HG02943 (cell line): Measurements from ENCODE around the gene TMEM14A.

Source experiments
- ATAC-seq: cut with Tn5 transposase; IDR thresholded peaks from one replicate; pipeline ENCODE4 v1.9.1; 2021; ENCODE audit warnings: mild to moderate bottlenecking, low read depth, moderate library complexity; ENCODE audit not compliant: unreplicated experiment

The TMEM14A gene, protein sequence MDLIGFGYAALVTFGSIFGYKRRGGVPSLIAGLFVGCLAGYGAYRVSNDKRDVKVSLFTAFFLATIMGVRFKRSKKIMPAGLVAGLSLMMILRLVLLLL

DNA sequence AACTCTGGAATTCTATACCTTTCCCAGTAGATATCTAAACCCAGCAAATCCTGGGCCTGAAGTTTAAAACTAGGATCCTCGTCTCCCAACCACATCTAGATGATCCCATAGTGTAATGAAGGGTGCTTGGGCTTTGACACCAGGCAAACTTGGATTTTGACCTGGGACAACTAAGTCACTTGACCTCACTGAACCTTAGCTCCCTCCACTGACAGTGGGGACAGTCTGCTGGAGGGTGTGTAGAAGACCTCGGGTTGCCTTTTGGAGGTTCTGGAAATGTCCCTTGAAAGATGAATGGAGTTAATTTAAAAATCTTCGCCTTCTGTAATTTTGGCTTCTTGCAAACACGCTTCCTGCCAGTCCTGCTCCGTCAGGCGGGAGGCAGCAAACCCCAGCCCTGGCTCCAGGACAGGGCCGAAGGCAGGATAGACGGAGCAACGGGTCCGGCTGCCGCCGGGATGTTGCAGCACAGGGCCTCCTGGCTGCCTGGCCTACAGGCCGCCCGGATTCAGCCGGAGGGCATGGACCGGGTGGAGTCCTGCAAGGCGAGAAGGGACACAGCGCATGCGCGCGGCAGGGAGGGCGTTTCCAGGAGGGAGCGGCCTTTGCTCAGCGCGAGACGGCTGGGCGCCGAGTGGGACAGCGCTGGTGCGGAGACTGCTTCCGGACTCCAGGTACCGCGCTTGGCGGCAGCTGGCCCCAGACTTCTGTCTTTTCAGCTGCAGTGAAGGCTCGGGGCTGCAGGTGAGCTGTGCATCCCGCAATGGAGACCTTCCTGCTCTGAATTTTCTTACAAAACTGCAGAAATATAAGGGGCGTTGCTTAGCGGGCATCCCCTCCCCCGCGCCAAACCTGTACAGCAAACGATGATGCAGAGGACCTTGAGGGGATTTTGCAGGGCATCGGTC lies at the start of gene TMEM14A:
TMEM14A (plus strand) TSS at position 612 of the 908 bp plus-strand sequence. CDS start 5,990 bp downstream, outside the sequence.
- ATAC-seq, result peak; percentile 96

DNA sequence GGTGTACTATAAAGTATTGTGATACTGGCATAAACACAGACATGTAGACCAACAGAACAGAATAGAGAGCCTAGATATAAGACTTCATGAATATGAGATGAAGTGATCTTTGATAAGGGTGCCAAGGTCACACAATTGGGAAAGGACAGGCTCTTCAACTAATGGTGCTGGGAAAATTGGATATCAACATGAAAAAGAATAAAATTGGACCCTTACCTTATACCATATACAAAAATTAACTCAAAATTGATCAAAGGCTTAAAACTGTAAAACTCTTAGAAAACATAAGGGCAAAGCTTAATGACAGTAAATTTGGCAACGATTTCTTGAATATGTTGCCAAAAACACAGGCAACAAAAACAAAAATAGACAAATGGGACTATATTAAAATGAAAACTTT lies 49.3 kb upstream of the TMEM14A start:
- ATAC-seq, result no peak

DNA sequence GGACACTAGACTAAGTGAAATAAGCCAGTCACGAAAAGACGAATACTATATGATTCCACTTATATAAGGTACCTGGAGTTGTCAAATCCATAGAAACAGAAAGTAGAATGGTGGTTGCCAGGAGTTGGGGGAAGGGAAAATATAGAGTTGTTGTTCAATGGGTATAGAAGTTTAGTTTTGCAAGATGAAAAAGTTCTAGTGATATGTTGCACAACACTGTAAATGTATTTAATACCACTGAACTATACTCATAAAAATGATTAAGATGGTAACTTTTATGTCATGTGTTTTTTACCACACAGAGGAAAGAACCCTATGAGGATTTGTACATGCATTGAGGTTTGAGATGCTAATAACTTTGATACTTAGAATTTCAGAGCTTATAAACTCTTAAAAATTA lies 48.1 kb upstream of the TMEM14A start:
- ATAC-seq, result no peak

DNA sequence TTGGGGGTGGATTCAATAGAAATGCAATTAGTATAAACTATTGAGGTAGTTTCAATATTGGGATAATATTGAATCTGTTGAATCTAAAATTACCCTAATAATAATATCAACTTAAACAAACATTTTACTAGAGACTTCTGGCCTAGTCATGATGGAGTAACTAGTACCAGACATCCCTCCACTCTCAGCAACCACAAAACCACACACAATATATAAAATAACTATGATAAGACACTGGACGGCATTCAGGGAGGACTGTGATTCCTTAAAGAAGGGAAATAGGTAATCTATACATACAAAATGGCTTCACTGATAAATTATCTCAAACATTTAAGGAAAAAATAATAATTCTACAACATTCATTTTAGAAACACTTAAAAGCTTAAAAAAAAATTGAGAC lies 38.9 kb upstream of the TMEM14A start:
- ATAC-seq, result no peak

DNA sequence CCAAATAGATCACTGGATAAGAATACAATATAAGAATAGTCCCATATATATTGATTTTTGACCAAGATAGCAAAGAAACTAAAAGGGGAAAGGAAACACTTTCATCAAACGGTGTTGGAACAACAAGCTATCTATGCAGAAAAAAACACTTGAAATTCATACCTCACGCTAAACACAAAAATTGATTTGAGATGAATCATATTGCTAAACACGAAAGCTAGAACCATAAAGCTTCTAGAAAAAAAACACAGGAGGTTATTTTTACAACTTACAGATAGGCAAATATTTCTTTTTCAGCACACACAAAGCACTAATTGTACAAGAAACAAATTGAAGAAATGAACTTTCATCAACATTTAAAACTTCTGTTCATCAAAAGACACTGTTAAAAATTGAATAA lies 36.7 kb upstream of the TMEM14A start:
- ATAC-seq, result no peak

DNA sequence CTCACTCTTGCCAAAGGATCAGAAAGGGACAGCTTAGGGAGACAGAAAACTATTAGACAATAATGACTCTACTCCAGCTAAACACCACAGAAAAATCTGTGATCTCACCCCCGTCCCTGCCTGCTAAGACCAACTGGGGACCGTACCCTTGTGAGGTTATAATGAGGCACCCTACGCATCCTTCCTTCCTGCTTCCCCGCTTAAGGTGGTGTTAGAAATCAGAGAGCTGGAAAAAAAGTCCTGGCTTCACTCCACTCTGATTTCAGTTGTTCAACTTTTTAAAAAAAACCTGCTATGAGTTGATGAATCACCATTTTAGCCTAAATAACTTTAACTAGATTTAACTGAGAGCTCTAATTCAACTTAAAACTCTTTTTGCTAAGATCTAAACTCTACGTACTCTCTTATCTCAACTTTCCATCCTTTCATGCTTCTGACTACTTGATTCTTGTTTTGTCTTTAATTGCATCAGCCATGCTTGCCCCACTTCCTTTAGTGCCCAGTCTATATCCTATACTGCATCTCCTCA lies 35.8 kb upstream of the TMEM14A start:
- no peak for ATAC-seq

DNA sequence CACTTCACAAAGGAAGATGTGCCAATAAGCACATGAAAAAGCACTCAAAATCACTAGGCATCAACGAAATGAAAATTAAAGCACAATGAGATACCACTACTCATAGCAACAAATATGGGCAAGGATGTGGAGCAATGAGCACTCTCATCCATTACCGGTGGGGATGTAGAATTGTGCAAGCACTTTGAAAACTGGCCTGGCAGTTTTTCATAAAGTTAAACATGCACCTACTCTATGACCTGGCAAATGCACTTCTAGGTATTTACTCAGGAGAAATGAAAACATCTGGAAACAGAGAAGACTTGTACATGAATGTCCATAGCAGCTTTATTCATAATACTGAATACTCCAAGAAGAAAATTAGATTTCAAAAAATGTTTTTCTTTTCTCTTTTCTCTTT lies 34.1 kb upstream of the TMEM14A start:
- no peak for ATAC-seq

DNA sequence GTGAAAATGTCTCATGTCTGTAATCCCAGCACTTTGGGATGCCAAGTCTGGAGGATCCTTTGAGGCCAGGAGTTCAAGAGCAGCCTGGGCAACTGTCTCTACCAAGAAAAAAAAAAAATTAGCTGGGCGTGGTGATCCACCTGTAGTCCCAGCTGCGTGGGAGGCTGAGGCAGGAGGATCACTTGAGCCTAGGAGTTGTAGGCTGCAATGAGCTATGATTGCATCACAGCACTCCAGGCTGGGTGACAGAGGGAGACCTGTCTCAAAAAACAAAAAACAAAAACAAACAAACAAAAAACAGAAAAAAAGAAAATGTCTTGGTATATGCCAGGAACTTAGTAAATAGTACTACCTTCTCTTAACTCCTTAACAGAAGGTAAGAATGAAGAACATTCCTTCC lies 31.4 kb upstream of the TMEM14A start:
- ATAC-seq, result no peak

DNA sequence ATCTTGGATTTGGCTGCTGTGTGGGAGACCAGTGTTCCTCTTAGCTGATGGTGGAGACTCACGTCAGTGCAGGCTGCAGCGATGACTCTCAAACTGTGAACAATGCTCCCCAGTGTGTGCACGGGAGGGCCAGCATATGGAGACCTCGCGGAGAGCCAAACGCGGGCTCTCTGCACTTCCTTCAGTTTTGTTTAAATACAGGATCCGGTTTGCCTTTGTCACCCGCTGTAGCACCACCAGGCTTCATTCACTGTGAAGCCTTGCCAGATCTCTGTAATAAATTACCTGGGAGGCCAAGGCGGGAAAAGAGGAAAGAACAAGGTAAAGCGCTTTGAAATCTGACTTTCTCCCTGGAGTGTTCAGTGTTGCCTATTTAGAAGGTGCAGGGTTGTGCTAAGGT lies 30.7 kb upstream of the TMEM14A start:
- ATAC-seq, result no peak

DNA sequence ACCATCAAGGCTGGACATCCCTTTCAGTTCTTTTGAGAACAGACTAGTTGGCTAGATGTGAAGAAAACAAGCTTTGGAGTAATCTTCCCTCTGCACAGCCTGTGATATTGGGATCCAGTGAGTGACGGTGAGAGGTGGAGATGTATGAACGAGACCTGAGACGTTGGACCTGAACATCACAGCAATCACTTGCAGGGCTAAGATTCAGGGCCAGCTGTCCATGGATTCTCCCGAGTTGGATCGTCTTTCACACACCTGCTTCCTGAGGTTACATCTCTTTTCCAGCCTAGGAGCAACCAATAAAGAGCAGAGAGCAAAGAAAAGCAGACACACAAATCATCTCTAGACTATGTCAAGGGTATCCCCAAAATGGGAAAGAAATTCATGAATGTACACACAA lies 30.0 kb upstream of the TMEM14A start:
- ATAC-seq, result no peak

DNA sequence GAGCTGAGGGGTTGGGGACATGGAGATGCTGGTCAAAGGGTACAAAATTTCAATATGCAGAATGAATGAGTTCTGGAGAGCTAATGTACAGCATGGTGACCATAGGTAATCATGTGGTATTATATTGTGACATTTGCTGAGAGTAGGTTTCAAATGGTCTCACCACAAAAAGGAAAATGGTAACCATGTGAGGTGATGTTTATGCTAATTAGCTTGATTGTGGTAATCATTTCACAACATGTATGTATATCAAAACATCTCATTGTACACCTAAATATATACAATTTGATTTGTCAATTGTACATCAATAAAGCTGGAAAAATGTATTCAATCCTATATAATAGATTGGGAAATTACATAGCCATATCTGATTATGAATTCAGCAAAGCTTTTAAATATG lies 29.5 kb upstream of the TMEM14A start:
- no peak for ATAC-seq

DNA sequence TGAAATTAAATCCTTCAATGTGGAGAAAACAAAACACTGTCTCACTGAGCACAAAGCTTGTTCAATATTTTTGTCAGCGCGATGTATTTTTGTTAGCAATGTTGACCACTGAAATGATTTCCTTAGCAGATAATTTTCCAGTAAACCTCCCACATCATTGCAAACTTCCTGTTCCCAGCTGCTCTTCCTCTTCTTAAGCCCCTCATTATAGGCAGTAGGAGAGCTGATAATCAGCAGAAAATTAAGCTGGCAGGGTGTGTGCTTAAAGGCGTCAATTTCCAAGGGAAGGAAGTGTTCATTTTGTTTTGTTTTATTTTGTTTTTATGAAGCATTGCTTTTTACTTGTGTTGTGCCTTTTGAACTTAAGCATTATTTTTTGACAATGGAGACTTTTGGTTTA lies 29.1 kb upstream of the TMEM14A start:
- ATAC-seq, result no peak

DNA sequence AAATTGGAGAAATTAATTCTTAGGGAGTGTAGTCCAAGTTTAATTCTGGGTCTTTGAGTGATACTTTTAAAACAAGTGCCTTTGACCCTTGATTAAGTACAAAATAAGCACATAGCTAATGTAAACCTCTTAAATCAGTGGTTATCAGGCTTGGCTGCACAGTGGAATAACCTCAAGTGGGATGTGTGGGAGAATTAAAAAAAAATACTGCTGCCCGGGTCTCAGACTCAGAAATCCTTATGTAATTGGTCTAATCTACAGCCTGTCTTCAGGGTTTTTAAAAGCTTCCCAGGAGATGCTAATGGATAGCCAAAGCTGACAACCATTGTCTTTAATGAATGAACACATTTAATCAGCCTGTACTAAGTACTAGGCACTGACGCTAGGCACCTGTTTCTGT lies 28.5 kb upstream of the TMEM14A start:
- ATAC-seq, result no peak

DNA sequence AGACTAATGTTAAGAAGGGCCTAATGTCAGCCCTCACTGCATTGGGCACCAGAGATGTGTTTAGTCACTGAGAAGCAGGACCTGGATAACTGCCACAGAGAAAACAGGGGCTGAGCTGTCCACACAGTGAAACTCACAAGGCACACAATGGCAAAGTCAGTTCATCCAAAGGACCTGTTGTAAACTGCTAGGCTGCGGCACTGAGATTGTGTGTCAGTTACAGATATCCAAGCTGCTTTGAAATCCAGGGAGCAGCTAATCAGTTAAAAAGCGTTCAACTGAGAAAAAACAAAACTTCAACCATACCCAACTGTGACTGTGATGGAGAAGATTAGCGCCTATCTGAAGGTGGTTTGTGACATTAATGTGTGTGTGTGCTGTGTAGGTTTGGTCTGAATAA lies 27.8 kb upstream of the TMEM14A start:
- ATAC-seq, result no peak

DNA sequence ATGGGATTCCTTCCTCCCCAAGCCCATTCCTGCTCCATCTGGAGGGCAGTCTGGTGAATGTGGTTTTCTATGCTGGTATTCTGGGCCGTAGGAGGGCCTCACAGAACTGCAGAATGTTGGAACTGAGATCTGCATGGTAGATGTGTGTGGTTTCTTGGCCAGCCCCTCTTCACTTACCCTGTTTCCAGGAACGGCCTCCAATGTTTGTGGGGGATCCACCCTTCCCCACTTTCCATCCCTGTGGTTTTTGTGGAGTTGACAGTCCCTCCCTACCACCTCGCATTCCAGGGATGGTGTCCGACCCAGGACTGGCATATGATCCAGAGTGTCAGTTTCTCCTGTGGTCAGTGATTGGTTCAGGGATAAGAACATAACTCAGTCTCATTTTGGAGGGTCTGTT lies 26.7 kb upstream of the TMEM14A start:
- no peak for ATAC-seq

DNA sequence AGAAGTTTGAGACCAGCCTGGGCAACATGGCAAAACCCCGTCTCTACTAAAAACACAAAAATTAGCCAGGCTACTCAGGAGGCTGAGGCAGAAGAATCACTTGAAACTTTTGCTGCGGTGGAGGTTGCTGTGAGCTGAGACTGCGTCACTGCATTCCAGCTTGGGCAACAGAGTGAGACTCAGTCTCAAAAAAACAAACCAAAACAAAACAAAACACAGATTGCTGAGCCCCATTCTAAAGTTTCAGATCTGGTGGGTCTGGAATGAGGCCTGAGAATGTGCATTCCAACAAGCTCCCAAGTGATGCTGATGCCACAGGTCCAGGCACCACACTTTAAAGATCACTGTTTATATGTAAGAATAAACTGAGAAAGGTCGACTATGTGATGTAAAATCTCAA lies 24.9 kb upstream of the TMEM14A start:
- no peak for ATAC-seq

DNA sequence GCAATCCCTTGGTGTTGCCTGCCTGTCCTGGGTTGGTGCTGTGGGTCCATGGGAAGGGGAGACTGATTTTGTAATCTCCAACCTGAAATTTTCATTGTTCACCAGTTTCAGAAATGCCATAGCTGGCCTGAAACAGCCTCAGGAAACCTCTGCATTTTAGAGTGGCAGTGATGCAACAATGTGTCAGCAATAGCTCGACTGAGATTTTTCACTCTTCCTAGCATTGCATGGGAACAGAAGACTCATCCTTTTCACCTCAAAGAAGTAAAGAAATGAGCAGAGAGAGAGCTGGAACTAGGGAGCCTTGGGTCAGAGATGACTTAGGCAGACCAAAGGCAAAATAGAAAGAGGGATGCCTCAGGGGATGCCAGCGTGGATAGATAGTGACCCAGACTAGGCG lies 23.7 kb upstream of the TMEM14A start:
- no peak for ATAC-seq

DNA sequence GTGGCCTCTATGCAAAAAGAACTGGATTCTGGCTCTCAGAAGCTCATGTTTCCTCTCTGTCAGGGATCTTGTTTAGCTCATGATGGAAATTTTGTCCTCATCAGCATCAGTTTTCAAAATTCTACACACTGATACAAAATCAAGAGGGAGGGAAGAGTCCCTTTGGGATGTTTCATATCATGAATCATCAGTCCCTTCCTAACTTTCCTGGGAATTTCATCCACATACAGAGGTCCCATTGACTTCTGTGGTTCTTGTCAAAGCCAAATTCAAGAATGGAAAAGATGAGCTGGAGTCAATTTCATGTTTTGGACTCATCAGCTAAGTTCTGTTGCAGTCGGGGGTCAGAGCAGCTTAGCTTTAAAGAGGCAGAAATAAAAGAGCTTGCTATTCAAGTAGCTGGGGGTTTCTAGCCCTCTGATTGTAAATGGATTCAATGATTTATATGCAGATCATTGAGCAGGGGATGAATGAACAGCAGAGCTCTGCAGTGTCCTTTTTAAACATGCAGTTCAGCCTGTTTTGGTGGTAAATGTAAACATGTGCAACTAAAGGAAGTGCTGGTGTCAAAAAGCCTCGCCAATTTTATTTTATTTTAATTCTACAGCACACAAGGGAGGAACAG lies 21.3 kb upstream of the TMEM14A start:
- ATAC-seq, result no peak

DNA sequence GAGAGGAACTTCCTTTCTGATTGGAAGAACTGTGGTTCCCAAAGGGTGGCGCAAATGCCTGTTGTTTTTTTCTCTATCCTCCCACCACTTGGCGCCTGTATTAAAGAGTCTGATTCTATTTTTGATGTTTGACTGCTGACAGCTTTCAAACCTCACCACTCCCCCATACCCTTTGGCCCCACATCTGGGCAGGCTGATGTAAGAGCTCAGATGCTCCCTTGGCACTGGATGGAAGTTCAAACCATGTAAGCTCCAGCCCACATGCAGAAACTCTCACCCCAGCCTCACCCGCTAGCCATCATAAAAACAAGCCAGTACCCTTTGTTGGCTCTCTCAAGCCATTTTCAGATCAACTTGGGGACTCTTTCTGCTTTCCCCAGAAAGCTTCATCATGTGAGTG lies 20.0 kb upstream of the TMEM14A start:
- no peak for ATAC-seq

DNA sequence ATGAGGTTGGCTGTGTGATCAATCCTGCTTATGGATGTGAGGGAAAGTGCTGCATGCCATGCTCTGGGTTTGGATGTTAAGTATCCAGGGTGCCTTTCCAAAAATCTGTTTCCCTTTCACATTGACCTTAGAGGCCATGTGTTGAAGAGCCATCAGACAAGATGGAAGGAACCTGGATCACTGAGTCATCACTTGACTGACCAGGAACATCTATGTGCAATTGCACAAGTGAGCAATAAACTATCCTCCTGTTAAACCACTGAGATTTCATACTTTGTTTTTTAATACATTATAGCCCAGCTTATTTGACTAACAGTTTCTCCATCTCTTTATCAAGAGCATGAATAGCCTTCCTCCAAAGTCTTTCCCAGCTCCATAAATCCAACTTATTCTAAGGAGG lies 17.8 kb upstream of the TMEM14A start:
- ATAC-seq, result no peak

DNA sequence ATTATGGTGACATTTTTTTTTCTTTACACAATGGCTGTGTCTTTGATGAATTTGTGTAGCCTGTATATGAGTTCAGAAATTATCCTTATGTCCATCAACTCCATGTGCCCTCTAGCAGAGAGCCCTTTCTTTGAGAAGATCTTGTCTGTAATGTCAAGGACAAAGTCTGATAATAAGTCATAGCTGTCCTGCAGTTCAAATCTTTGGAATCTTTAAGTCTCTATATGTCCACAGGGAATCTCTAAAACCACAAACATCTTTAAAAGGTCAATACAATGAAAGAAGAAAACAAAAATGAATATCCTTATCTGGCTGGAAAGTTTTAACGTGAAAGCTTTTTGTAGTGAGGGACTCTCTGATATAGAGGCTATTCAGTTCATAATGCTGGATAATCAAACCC lies 16.9 kb upstream of the TMEM14A start:
- ATAC-seq, result no peak

DNA sequence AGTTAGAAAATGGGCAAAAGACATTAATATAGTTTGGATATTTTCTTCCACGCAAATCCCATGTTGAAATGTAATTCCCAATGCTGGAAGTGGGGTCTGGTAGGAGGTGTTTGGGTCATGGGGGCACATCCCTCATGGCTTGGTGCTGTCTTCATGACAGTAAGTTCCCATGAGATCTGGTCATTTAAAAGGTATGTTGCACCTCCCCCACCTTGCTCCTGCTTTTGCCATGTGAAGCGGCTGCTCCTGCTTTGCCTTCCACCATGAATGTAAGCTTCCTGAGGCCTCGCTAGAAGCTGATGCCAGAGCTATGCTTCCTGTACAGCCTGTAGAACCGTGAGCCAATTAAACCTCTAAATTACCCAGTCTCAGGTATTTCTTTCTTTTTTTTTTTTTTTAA lies 16.3 kb upstream of the TMEM14A start:
- no peak for ATAC-seq
